Stimulated activated CD8-positive, alpha-beta memory T cell treated with anti-CD3 and anti-CD28 coated beads, Interleukin-15, amount 100 ng/mL, for 1 hour (primary cell): ENCODE results near the gene SRSF2.
"Not testable (repeated sequence)": the region's sequence is repeated elsewhere in the genome, so short reads cannot be mapped to it uniquely, and the experiment has no call there.

Experiments
- DNase-seq: peaks from one replicate; pipeline ENCODE4 v3.0.0-alpha.2; 2020; ENCODE audit warnings: low read depth

SRSF2 gene, protein sequence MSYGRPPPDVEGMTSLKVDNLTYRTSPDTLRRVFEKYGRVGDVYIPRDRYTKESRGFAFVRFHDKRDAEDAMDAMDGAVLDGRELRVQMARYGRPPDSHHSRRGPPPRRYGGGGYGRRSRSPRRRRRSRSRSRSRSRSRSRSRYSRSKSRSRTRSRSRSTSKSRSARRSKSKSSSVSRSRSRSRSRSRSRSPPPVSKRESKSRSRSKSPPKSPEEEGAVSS

GRCh38 chr17:76737082-76737675 lies at the start of gene SRSF2:
Gene SRSF2, minus strand, starts transcription at chr17:76737331. Its CDS starts 171 bp downstream, at chr17:76737160.
- DNase-seq: peak; percentile 92

- no peak for DNase-seq
These were observed 47.8 kb upstream of the SRSF2 start for GRCh38 chr17:76784926-76785325.

- DNase-seq: no peak
These were observed 46.0 kb upstream of the SRSF2 start for GRCh38 chr17:76783146-76783545.

- DNase-seq: no peak
These were observed 44.2 kb upstream of the SRSF2 start for GRCh38 chr17:76781056-76781982.

DNA sequence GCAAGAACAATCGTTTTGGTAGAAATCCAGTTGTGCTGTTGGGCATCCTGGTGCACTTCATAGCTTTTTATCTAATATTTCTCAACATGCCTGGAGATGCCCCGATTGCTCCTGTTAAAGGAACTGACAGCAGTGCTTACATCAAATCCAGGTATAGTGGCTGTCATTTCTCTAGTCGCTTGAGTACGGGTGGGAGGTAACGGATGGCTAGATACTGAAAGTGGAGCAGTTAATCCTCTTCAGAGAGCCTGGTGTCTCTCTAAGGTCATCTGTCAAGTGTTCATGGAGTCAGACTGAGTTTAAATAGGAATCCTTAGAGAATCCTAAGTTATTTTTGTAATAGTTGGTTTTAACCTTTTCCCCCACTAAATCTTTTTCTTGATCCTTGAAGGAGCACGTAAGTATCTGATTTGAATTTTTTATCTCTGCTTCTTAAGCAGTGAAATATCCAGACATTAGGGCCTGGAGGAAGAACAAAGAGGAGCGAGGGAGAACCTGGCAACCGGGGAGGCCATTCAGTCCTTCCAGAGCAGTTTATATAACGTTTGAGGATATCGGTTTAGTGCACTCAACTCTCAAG lies 38.0 kb upstream of the SRSF2 start:
- DNase-seq: no peak

- peak; percentile 35 for DNase-seq
These were observed 35.9 kb upstream of the SRSF2 start for GRCh38 chr17:76772842-76773525.

GRCh38 chr17:76758570-76758969 lies 21.4 kb upstream of the SRSF2 start:
- no peak for DNase-seq

DNA sequence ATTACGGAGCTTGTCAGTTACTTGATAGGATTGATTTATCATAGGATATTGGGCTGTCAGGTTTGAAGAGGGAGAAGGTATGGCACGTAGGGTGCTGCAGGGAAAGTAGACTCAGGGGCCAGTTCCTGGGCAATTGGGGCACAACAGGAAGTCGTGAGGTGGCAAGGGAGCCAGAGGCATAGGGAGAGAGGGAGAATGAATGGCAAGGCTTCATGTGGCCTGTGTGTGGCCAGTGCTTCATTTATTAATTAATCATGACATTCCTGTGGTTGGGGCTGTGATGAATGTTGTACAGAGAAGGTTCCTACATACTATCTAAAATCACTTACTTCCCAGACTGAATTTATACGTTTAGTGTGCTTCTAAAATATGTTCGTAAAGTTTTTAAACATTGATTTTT lies 20.1 kb upstream of the SRSF2 start:
- DNase-seq: no peak

- no peak for DNase-seq
These were observed 18.2 kb upstream of the SRSF2 start for GRCh38 chr17:76755285-76755684.

DNA sequence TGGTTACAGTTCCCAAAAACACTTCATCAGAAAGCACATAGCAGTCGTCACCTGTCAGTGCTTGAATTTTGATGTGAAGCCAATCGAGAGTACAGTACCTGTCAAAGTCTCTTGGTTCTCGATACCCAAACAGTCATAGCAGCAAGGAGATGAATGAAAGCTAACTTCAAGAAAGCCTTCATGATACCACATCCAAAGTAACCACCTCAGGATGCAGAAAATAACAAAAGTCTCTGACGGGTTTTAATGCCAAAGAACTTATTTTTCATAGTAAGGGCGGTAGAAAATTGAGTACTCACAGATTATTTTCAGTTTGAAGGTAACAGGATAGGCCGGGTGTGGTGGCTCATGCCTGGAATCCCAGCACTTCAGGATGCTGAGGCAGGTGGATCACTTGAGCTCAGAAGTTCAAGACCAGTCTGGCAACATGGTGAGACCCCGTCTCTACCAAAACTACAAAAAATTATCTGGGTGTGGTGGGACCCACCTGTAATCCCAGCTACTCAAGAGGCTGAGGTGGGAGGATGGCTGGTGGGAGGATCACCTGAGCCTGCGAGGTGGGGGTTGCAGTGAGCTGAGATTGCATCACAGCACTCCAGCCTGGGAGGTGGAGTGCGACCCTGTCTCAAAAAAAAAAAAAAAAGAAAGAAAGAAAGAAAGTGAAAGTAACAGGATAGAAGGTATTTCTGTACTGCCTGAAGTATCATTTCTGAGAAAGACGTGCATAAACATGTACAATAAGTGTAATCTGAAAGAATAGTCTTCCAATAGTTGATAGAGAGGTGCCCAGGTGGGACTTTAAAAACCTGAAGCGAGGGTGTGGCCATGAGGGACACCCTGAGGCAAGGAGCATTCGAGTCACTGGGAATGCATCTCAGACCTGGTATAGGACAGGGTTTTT lies 16.2 kb upstream of the SRSF2 start:
- no peak for DNase-seq

DNA sequence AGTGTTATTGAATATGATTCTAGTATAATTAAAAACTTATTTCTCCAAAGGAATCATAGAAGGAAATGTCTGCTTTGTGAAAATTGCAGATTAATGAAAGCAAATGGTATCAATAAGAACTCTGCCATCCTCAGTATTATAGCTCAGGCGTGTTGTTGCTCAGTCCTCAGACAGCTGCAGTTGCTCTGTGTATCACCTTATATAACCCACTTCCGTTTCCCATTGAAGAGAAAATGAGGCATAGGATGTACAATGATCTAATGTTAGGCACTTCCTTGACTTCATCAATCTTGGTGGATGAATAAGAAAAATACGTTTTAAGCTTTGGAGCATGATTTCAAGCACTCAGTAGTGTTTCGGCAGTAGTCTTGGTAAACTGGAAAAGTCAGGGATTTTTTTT lies 14.9 kb upstream of the SRSF2 start:
- no peak for DNase-seq

DNA sequence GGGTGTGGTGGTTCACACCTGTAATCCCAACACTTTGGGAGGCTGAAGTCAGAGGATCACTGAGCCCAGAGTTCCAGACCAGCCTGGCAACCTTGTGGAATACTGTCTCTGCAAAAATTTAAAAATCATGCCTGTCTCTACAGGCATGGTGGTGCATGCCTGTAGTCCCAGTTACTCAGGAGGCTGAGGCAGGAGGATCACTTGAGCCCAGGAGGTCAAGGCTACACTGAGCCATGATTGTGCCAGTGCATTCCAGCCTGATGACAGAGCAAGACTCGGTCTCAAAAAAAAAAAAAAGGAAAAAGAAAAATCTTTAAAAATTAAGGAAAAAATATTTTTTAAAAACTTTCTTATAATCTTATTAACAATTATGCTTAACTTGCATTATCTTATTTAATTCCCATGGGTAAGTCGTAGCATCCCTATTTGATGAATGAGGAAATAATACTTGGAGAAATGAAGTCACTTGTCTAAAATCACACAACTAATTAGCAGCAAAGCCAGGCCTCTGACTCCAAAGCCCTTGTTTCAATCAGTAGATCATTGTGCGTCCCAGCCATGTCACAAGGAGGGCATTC lies 14.4 kb upstream of the SRSF2 start:
- no peak for DNase-seq

DNA sequence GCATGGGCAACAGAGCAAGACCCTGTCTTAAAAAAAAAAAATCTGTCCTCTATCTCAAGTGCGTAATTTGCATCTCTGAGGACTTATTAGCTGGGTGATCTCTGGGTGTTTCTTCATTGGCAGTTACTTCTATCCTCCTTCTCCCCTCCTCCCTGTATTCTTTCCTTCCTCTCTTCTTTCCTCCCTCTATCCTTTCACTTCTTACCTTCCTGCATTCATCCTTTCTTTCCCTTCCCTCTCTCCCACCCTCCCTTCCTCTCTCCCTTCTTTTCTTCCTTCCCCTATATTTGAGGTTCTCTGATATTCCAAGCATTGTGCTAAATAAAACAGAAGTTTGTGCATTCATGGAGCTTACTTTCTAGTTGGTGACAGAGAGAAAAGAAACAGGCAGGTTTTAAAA lies 11.5 kb upstream of the SRSF2 start:
- DNase-seq: no peak

DNA sequence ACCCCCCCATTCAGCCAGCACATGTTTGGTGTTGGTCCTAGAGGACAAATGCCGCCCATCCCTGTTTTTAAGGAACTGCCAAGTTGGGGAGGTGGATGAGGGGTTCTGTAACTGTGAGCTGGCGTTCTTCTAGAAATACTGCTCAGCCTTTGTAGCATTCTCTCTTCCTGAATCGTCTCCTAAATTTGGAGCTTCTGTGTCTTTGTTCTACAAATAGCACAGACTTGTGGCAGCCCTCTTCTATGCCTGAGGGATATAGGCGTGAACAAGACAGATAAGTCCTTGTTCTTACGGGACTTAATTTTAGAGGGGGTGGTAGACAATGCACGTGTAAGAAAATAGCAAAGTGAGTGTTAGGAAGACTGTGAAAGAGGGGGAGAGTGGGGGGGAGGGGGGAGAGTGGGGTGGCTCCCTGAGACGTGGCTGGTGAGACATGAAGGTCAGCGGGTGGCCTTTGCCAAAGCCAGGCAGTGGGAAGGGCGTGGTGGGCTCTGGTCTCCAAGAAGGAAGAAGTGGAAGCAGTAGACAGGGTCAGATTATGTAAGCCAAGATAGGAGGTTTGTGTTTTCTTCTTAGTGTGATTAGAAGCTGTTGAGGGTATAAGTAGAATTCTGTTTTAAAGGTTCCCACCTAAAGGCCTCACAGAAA lies 10.7 kb upstream of the SRSF2 start:
- DNase-seq: no peak

GRCh38 chr17:76745785-76746184 lies 8.7 kb upstream of the SRSF2 start:
- DNase-seq: not testable (repeated sequence)

DNA sequence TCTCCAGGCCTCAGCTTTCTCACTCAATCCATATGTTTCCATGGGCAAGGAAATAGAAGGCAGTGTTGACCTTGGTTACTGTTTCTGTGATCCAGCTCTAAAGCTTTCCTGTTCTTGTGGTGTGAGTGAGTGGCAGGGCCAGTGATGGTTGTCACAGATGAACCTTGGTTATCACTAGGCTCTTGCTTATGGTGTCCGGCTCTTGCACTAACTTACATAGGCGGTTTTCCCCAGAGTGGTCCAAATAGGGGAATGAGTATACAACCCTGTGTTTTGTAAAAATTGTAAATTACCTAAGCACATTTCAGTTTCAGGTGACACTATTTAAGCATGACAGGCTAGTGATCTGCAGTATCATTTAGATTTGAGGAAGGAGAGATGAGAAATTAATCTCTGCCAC lies 7.6 kb upstream of the SRSF2 start:
- no peak for DNase-seq

- DNase-seq: no peak
These were observed 5.8 kb upstream of the SRSF2 start for GRCh38 chr17:76742958-76743357.

DNA sequence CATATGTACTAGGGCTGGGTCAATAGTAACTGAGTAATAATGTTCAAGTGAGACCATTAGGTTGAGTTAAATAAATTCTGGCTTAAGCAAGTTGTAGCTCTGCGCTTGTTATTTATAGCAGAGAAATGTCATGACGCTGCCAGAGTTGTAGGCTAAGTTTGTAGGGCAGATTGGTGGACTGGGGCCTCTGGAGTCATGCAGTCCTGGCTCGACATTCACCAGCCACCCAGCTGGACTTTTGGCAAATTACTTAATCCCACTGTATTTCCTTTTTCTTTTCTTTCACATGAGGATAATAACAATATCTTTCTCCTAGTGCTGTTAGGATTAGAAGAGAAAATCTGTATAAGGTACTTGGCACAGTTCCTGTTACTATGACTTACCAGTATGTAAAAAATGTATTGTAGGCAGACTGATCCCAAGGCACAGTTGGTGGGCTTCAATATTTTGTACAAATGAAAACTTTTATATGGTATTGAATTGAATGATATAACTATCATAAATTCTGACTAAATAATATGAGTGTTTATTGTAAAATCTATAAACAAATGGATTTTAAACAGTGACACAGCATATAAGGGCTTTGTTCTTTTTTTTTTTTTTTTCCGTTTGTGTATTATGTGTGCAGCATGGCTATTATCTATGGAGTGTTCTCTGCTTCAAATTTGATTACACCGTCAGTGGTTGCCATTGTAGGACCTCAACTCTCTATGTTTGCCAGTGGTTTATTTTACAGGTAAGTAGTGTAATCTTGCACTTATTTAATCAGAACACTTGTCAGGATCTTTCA lies 3.4 kb upstream of the SRSF2 start:
- no peak for DNase-seq

GRCh38 chr17:76739568-76740115 lies 2.5 kb upstream of the SRSF2 start:
- DNase-seq: not testable (repeated sequence)
